IMR-90 (cell line): ENCODE results near the gene C17orf50.

Experiments used
- BHLHE40 ChIP-seq: fragments of 150-350 bp; IDR thresholded peaks from 2 replicates; pipeline ENCODE4 v1.6.1; 2016; ENCODE audit warnings: mild to moderate bottlenecking, low read depth, low read length
- POLR2A ChIP-seq: IDR thresholded peaks from 2 replicates; pipeline ENCODE4 v1.6.1; 2012; ENCODE audit warnings: mild to moderate bottlenecking, low read depth, low read length
- RFX5 ChIP-seq: IDR thresholded peaks from 2 replicates; pipeline ENCODE4 v1.8.0; 2012; ENCODE audit warnings: low read depth, mild to moderate bottlenecking, low read length, moderate library complexity
- TF ChIP-seq, protein P1 (sequence below): conservative IDR thresholded peaks from 2 replicates; pipeline ENCODE4 v1.5.1; 2012; ENCODE audit warnings: mild to moderate bottlenecking, low read depth, low read length, improper control_type of control experiment
- TF ChIP-seq, protein P2 (sequence below): fragments of 150-350 bp; IDR thresholded peaks from 2 replicates; pipeline ENCODE4 v1.6.1; 2017; ENCODE audit warnings: mild to moderate bottlenecking, antibody characterized with exemption, low read length, low read depth

DNA sequence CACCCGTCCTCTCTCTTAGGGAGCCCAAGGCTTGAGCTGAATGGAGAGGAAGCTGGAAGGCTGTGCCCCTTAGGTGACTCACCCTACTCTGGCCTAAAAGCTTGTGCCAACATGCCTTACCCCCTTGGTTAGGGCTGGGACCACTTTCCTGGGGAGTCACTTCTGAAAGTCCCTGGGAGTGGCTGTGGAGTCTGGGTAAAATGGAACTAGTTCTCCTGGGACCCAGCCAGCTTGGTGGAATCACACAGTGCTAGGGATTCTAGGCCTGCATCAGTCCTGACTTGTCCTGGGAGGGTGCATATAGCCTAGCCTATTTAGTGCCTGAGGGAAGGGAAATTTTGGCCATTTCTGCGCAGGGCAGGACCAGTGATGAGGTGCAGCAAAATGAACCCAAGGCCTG, 24.2 kb downstream of the C17orf50 start:
- TF ChIP-seq, protein P1, sequence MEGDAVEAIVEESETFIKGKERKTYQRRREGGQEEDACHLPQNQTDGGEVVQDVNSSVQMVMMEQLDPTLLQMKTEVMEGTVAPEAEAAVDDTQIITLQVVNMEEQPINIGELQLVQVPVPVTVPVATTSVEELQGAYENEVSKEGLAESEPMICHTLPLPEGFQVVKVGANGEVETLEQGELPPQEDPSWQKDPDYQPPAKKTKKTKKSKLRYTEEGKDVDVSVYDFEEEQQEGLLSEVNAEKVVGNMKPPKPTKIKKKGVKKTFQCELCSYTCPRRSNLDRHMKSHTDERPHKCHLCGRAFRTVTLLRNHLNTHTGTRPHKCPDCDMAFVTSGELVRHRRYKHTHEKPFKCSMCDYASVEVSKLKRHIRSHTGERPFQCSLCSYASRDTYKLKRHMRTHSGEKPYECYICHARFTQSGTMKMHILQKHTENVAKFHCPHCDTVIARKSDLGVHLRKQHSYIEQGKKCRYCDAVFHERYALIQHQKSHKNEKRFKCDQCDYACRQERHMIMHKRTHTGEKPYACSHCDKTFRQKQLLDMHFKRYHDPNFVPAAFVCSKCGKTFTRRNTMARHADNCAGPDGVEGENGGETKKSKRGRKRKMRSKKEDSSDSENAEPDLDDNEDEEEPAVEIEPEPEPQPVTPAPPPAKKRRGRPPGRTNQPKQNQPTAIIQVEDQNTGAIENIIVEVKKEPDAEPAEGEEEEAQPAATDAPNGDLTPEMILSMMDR = no peak
- TF ChIP-seq RFX5 (no peak), BHLHE40 (no peak), POLR2A (no peak)
- TF ChIP-seq, protein P2, sequence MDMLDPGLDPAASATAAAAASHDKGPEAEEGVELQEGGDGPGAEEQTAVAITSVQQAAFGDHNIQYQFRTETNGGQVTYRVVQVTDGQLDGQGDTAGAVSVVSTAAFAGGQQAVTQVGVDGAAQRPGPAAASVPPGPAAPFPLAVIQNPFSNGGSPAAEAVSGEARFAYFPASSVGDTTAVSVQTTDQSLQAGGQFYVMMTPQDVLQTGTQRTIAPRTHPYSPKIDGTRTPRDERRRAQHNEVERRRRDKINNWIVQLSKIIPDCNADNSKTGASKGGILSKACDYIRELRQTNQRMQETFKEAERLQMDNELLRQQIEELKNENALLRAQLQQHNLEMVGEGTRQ = no peak
